ENCODE data around the gene BAIAP3.

- TF ChIP-seq, protein P1, sequence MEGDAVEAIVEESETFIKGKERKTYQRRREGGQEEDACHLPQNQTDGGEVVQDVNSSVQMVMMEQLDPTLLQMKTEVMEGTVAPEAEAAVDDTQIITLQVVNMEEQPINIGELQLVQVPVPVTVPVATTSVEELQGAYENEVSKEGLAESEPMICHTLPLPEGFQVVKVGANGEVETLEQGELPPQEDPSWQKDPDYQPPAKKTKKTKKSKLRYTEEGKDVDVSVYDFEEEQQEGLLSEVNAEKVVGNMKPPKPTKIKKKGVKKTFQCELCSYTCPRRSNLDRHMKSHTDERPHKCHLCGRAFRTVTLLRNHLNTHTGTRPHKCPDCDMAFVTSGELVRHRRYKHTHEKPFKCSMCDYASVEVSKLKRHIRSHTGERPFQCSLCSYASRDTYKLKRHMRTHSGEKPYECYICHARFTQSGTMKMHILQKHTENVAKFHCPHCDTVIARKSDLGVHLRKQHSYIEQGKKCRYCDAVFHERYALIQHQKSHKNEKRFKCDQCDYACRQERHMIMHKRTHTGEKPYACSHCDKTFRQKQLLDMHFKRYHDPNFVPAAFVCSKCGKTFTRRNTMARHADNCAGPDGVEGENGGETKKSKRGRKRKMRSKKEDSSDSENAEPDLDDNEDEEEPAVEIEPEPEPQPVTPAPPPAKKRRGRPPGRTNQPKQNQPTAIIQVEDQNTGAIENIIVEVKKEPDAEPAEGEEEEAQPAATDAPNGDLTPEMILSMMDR (IDR thresholded peaks at IDR 0.05 in 2 of 3, conservative IDR thresholded peaks at IDR 0.05 in 1 of 3; ENCODE audit: borderline replicate concordance in 1 of 3, insufficient read depth in 1 of 3, low read depth in 2 of 3, low read length in 2 of 3), result peak in 2 of 3 experiments; percentile 54 to 73; a peak in 4 of 6 replicates
- TF ChIP-seq FOSL1 (IDR thresholded peaks at IDR 0.05; ENCODE audit: low read depth) (no peak), ZFX (IDR thresholded peaks at IDR 0.05) (no peak), JUND (IDR thresholded peaks at IDR 0.05) (no peak), EZH2phosphoT487 (IDR thresholded peaks at IDR 0.05; ENCODE audit: borderline replicate concordance) (no peak), EZH2 (IDR thresholded peaks at IDR 0.05) (no peak), SRF (IDR thresholded peaks at IDR 0.05; ENCODE audit: low read depth) (no peak), MAX (IDR thresholded peaks at IDR 0.05) (no peak), ELF1 (IDR thresholded peaks at IDR 0.05; ENCODE audit: borderline replicate concordance, low read depth) (no peak)
- TF ChIP-seq, protein P2, sequence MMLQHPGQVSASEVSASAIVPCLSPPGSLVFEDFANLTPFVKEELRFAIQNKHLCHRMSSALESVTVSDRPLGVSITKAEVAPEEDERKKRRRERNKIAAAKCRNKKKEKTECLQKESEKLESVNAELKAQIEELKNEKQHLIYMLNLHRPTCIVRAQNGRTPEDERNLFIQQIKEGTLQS (IDR thresholded peaks at IDR 0.05), result no peak
Observed at GRCh38 chr16:1338119-1338730, 4.8 kb downstream of the BAIAP3 start.
